HG02885 (cell line): ENCODE results near the gene KIAA0040.

ENCODE experiments used
- ATAC-seq: cut with Tn5 transposase; IDR thresholded peaks from one replicate; pipeline ENCODE4 v1.9.1; 2021; ENCODE audit warnings: mild to moderate bottlenecking; ENCODE audit not compliant: unreplicated experiment, poor library complexity

Gene KIAA0040

DNA sequence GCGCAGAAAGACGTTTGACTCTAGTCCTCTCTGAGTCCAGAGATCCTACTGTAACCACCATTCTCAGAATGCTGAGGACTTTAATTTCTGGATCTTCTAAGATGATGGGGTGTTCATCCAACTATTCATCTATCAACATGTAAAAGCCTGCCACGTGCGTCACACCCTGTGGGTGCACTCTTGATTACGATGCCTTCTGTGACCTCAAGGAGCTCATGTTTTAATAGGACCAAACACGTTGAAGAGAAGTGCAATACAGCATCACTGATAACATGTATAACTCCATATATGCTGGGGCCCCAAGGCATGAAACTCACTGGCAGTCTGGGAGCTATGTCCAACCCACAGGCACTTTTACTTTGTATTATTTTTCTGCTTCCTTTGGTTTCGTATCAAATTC lies 19.0 kb downstream of the KIAA0040 start:
- ATAC-seq: no peak

GRCh38 chr1:175172503-175172902 lies 20.1 kb downstream of the KIAA0040 start:
- ATAC-seq: no peak

GRCh38 chr1:175171036-175171913 lies 21.3 kb downstream of the KIAA0040 start:
- no peak for ATAC-seq

DNA sequence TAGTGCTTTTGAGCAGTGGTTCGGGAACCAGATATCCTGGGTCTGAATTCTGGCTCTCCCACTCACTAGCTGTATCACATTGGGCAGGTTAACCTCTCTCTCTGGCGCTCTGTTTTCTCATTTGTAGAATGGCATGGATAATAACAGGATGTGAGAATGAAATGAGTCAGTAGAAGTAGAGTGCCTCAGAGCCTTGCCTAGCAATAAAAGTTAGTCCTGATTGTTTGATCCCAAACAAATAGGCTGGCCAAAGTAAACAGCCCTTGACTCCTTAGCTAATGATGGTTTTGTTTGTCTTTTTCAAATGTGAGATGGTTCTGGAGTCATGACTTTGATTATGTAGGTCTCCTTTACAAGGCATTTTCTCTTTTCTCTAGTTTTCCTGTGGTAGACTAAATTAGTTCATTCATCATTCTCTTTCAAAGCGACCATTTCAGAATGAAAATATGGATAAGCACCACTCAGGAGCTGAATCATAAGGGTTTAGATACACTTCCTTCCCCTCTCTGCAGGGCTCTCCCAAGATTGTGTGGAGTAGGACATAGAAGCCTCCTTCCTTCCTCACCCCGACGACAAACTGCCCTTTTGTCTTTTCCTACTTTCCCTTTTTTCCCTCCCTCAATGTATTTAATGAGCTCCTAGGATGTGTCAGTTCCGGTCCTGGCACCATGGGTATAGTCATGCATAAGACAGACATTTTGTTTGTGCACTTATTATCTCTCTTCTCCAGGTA lies 23.1 kb downstream of the KIAA0040 start:
- no peak for ATAC-seq

GRCh38 chr1:175168782-175169181 lies 23.8 kb downstream of the KIAA0040 start:
- ATAC-seq: no peak

GRCh38 chr1:175167861-175168260 lies 24.7 kb downstream of the KIAA0040 start:
- no peak for ATAC-seq

DNA sequence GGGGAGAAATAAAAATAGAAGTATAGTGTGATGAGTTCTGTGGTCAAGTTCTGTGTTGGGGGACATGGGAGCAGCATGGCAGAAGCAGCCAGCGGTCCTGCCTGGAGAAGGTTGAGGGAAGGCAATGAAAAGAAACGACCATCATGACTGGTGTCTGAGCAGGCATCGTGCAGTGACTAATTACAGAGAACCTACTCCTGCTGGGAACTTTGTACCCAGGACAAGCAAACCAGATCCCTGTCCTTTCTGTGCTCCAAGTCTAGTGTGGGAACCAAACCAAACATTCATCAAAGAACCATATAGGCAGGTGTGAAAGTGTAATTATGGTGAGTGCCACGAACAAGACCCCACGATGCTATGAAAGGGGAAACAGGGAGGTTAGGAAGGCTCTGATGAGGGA lies 25.8 kb downstream of the KIAA0040 start:
- no peak for ATAC-seq

- no peak for ATAC-seq
These were observed 27.8 kb downstream of the KIAA0040 start for GRCh38 chr1:175164751-175165150.

DNA sequence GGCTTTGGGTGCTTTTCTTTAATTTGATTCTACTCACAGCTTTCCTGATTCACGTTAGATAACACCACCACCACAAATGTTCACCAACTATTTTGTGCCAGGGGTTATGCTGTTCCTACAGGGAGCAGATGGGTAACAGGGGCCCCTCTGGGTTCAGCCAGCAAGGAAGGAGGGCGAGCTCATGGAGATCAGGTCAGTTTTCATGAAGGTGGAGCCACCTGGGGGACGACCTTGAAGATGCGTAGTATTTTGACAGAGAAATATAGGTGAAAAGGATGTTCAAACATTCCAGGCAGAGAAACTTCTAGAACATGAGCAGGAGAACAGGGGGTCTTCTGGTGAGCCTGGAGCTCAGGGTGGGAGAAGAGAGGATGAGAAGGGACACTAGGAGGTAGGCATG lies 28.9 kb downstream of the KIAA0040 start:
- ATAC-seq: no peak

GRCh38 chr1:175162955-175163354 lies 29.6 kb downstream of the KIAA0040 start:
- ATAC-seq: no peak

DNA sequence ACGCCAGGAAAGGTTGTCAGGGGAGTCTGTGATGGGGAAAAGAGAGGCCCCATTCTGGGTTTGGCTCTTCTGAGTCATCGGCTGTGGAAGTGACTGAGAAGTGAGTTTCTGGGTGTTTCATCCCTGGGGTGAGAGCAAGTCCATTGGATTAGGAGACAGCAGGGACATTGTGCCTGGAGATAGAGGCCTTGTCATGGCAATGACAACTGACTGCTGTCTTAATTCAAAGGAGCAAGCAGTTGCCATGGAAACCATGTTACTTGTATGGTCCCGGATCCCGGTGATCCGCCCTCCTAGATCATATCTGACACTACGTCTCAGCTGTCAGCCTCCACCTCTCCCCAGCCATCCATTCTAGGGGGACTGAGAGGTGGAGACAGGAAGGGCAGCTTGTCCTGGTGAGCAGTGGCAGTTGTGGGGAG lies 34.4 kb downstream of the KIAA0040 start:
- no peak for ATAC-seq

- ATAC-seq: no peak
These were observed 35.4 kb downstream of the KIAA0040 start for GRCh38 chr1:175157200-175157599.

GRCh38 chr1:175155936-175156335 lies 36.6 kb downstream of the KIAA0040 start:
- no peak for ATAC-seq

- ATAC-seq: no peak
These were observed 37.1 kb downstream of the KIAA0040 start for GRCh38 chr1:175155473-175155856.

- peak; percentile 61 for ATAC-seq
These were observed 37.7 kb downstream of the KIAA0040 start for GRCh38 chr1:175154629-175155472.

DNA sequence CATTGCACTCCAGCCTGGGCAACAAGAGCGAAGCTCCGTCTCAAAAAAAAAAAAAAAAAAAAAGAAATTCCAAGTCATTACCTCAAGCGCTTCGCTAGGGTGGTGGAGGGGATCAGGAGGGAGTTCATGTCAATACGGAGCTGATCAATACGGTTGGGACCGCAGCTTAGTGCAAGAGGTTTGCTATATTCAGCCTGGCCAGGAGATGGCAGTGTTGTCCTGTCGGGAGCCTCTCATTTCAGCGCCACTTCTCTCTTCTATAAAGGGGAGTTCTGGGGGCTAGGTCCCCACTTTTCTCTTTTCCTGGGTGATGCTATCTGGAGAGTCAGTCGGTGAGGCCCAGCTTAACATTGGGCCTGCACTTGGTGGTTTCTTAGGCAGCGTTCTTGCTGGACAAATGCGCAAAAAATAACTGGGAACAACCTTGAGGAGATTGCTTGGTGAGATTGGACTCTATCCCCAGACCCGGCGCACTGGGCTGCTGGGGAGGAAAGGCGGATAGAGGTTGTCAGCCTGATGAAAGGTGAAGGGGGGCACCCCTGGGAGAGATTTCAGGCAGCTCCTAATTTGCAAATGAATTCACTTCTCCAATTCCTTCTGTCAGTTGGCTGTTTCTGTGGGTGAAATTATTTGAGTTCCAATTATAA lies 40.4 kb downstream of the KIAA0040 start:
- peak; percentile 54 for ATAC-seq

DNA sequence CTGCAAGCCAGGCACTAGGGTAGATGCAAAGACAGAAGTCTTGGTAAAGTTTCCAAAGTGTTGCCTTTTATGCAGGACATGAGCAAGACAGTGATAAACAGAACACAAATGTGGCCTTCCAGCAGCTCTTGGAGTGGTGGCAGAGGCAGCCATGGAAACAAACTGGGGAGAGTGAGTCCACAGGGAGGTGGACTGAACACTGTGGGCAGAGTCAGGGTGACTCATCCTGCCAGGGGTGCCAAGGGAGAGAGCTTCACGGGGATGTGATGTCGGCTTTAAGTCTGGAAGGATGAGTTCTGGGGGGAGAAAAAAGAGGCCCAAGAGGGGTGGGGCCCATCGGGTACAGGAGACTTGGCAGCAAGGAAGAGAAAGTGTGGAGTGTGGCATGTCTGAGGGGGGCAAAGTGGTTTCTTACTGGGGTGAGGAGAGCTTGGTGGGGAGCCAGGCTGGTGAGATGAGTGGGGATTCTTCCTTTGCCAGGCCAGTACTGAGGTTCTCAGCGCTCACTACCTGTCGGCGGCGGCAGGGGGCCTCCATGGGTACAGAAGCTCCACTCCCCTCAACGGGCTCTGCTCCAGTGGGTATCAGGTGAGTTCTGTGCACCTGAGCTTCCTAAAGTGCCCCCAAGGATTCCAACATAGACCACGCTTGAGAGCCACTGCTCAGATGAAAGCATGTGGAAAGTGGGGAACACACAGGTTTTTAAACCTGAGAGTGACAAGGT lies 41.8 kb downstream of the KIAA0040 start:
- ATAC-seq: no peak

DNA sequence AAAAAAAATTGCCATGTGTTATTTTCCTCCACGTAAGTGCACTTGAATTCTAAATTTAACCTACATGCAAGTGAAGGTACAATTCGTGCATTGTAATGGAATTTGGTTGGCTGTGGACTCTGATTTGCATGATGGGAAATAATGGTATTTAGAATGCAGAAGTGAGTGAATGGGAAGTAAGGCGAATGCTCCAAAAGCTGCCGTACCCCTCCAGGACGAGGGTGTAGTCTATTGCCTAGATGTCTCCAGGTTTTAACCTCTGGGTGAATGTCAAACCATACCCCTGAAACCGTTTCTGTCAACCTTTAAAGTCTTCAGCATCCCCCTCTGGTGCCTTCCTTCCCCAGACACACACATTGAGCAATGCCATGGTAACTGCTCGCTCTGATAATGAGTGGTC lies 44.5 kb downstream of the KIAA0040 start:
- no peak for ATAC-seq

GRCh38 chr1:175147569-175147968 lies 45.0 kb downstream of the KIAA0040 start:
- ATAC-seq: no peak
